Dendritic cell treated with granulocyte-macrophage colony-stimulating factor and Interleukin-4, amounts not matched to agents 40 ng/mL and 50 ng/mL, for 4 days (primary cell): Measurements from ENCODE around the gene B3GALT6.

Experiments
- H3K27ac Mint-ChIP-seq: one replicate; pipeline ENCODE4 v1.8.0; 2022; ENCODE audit warnings: mild to moderate bottlenecking, mixed read lengths
- H3K27me3 Mint-ChIP-seq: one replicate; pipeline ENCODE4 v1.8.0; 2022; ENCODE audit warnings: mild to moderate bottlenecking, mixed read lengths
- H3K36me3 Mint-ChIP-seq: one replicate; pipeline ENCODE4 v1.8.0; 2022; ENCODE audit warnings: low read depth, mixed read lengths
- H3K4me1 Mint-ChIP-seq: one replicate; pipeline ENCODE4 v1.8.0; 2022; ENCODE audit warnings: low read depth, mixed read lengths
- H3K4me3 Mint-ChIP-seq: one replicate; pipeline ENCODE4 v1.8.0; 2022; ENCODE audit warnings: mild to moderate bottlenecking, moderate library complexity, mixed read lengths
- H3K9me3 Mint-ChIP-seq: one replicate; pipeline ENCODE4 v1.8.0; 2022; ENCODE audit warnings: mixed read lengths
- intact Hi-C: fragments of 100-400 bp; cut with micrococcal nuclease; formaldehyde crosslinking; loops from one replicate; pipeline ENCODE4 v1.15.0; 2022

Gene B3GALT6

GRCh38 chr1:1217621-1218523, 14.2 kb upstream of the B3GALT6 start:
- Mint-ChIP-seq H3K4me3 (no peak overlapping the region), H3K27ac (no peak overlapping the region), H3K36me3 (peaks cover 82% of the 10 kb centered on the region), H3K9me3 (no peaks in the 10 kb centered on the region), H3K27me3 (peaks cover 13% of the 10 kb centered on the region), H3K4me1 (peaks cover 25% of the 10 kb centered on the region)
- intact Hi-C loops: no loop called here

- H3K27me3 Mint-ChIP-seq: peaks cover 9% of the 10 kb centered on the region
- intact Hi-C loops: no loop called here
- no peaks in the 10 kb centered on the region for H3K9me3 Mint-ChIP-seq
- peaks cover 25% of the 10 kb centered on the region for H3K4me1 Mint-ChIP-seq
- H3K36me3 Mint-ChIP-seq: peaks cover 89% of the 10 kb centered on the region
- no peak overlapping the region for H3K27ac Mint-ChIP-seq
- no peak overlapping the region for H3K4me3 Mint-ChIP-seq
These were observed 13.4 kb upstream of the B3GALT6 start for GRCh38 chr1:1218524-1219200.

- intact Hi-C loops: no loop called here
- H3K4me3 Mint-ChIP-seq: no peak overlapping the region
- peaks cover 96% of the 10 kb centered on the region for H3K36me3 Mint-ChIP-seq
- no peak overlapping the region for H3K27ac Mint-ChIP-seq
- peaks cover 20% of the 10 kb centered on the region for H3K4me1 Mint-ChIP-seq
- H3K27me3 Mint-ChIP-seq: peaks cover 3% of the 10 kb centered on the region
- H3K9me3 Mint-ChIP-seq: no peaks in the 10 kb centered on the region
These were observed 12.7 kb upstream of the B3GALT6 start for GRCh38 chr1:1219341-1219740.

GRCh38 chr1:1220197-1220596, 11.8 kb upstream of the B3GALT6 start:
- peaks cover 12% of the 10 kb centered on the region for H3K4me1 Mint-ChIP-seq
- no peak overlapping the region for H3K4me3 Mint-ChIP-seq
- H3K9me3 Mint-ChIP-seq: no peaks in the 10 kb centered on the region
- H3K36me3 Mint-ChIP-seq: peaks cover 100% of the 10 kb centered on the region
- H3K27me3 Mint-ChIP-seq: no peaks in the 10 kb centered on the region
- intact Hi-C loops: no loop called here
- H3K27ac Mint-ChIP-seq: no peak overlapping the region

GRCh38 chr1:1221887-1222574, 10.0 kb upstream of the B3GALT6 start:
- intact Hi-C loops: no loop called here
- Mint-ChIP-seq H3K4me3 (no peak overlapping the region), H3K4me1 (peaks cover 9% of the 10 kb centered on the region), H3K9me3 (no peaks in the 10 kb centered on the region), H3K27me3 (no peaks in the 10 kb centered on the region), H3K36me3 (peaks cover 100% of the 10 kb centered on the region), H3K27ac (no peak overlapping the region)

- peaks cover 9% of the 10 kb centered on the region for H3K4me1 Mint-ChIP-seq
- intact Hi-C loops: no loop called here
- H3K9me3 Mint-ChIP-seq: no peaks in the 10 kb centered on the region
- H3K36me3 Mint-ChIP-seq: peaks cover 100% of the 10 kb centered on the region
- H3K4me3 Mint-ChIP-seq: no peak overlapping the region
- H3K27ac Mint-ChIP-seq: no peak overlapping the region
- H3K27me3 Mint-ChIP-seq: no peaks in the 10 kb centered on the region
These were observed 9.3 kb upstream of the B3GALT6 start for GRCh38 chr1:1222575-1223225.

- Mint-ChIP-seq H3K4me3 (no peak overlapping the region), H3K36me3 (peaks cover 100% of the 10 kb centered on the region), H3K27me3 (no peaks in the 10 kb centered on the region), H3K9me3 (no peaks in the 10 kb centered on the region), H3K27ac (no peak overlapping the region), H3K4me1 (peaks cover 9% of the 10 kb centered on the region)
- intact Hi-C loops: no loop called here
These were observed 8.7 kb upstream of the B3GALT6 start for GRCh38 chr1:1223321-1223720.

GRCh38 chr1:1223891-1224290, 8.1 kb upstream of the B3GALT6 start:
- H3K36me3 Mint-ChIP-seq: peaks cover 100% of the 10 kb centered on the region
- peaks cover 9% of the 10 kb centered on the region for H3K4me1 Mint-ChIP-seq
- intact Hi-C loops: no loop called here
- H3K9me3 Mint-ChIP-seq: no peaks in the 10 kb centered on the region
- no peak overlapping the region for H3K27ac Mint-ChIP-seq
- H3K27me3 Mint-ChIP-seq: no peaks in the 10 kb centered on the region
- H3K4me3 Mint-ChIP-seq: no peak overlapping the region

- intact Hi-C loops: no loop called here
- Mint-ChIP-seq H3K9me3 (no peaks in the 10 kb centered on the region), H3K4me1 (peaks cover 21% of the 10 kb centered on the region), H3K4me3 (no peak overlapping the region), H3K27me3 (no peaks in the 10 kb centered on the region), H3K36me3 (peaks cover 100% of the 10 kb centered on the region), H3K27ac (no peak overlapping the region)
These were observed 6.7 kb upstream of the B3GALT6 start for GRCh38 chr1:1225238-1225845.

- Mint-ChIP-seq H3K9me3 (no peaks in the 10 kb centered on the region), H3K36me3 (peaks cover 95% of the 10 kb centered on the region)
These were observed 6.1 kb upstream of the B3GALT6 start for GRCh38 chr1:1225913-1226312.

GRCh38 chr1:1226566-1227362, 5.3 kb upstream of the B3GALT6 start:
- H3K9me3 Mint-ChIP-seq: no peaks in the 10 kb centered on the region
- peaks cover 27% of the 10 kb centered on the region for H3K4me1 Mint-ChIP-seq
- H3K27ac Mint-ChIP-seq: no peak overlapping the region

More at GRCh38 chr1:1225913-1226312, 6.1 kb upstream of the B3GALT6 start:
- intact Hi-C loops: no loop called here
- Mint-ChIP-seq H3K27me3 (no peaks in the 10 kb centered on the region), H3K27ac (no peak overlapping the region), H3K4me3 (no peak overlapping the region), H3K4me1 (peaks cover 26% of the 10 kb centered on the region)

GRCh38 chr1:1227386-1227785, 4.7 kb upstream of the B3GALT6 start:
- Mint-ChIP-seq H3K27ac (no peak overlapping the region), H3K27me3 (no peaks in the 10 kb centered on the region), H3K4me3 (no peak overlapping the region), H3K36me3 (peaks cover 87% of the 10 kb centered on the region), H3K4me1 (peaks cover 27% of the 10 kb centered on the region), H3K9me3 (no peaks in the 10 kb centered on the region)
- intact Hi-C loops: no loop called here

More at GRCh38 chr1:1226566-1227362, 5.3 kb upstream of the B3GALT6 start:
- H3K36me3 Mint-ChIP-seq: peaks cover 93% of the 10 kb centered on the region
- intact Hi-C loops: no loop called here
- no peak overlapping the region for H3K4me3 Mint-ChIP-seq
- no peaks in the 10 kb centered on the region for H3K27me3 Mint-ChIP-seq

- Mint-ChIP-seq H3K36me3 (peaks cover 80% of the 10 kb centered on the region), H3K4me3 (no peak overlapping the region)
These were observed 3.9 kb upstream of the B3GALT6 start for GRCh38 chr1:1228187-1228586.

More at GRCh38 chr1:1228187-1228586, 3.9 kb upstream of the B3GALT6 start:
- intact Hi-C loops: no loop called here
- Mint-ChIP-seq H3K4me1 (peaks cover 31% of the 10 kb centered on the region), H3K9me3 (no peaks in the 10 kb centered on the region), H3K27ac (no peak overlapping the region), H3K27me3 (no peaks in the 10 kb centered on the region)
